Left lung (tissue), 10 donors: Measurements from ENCODE around the gene RAB3C. TPM values are rescaled to one million over a fixed set of nuclear protein-coding genes. Genes with fewer than 3 reads are reported as not detected.
A peak's percentile ranks its signal among the peaks of the same experiment; 100 is the strongest.
"Not testable (repeated sequence)": the region's sequence is repeated elsewhere in the genome, so short reads cannot be mapped to it uniquely, and the experiment has no call there.

Experiments used
- ATAC-seq: fragments of 200-7000 bp; cut with Tn5 transposase; one replicate; pipeline ENCODE4 v1.9.1; 2020; ENCODE audit warnings: moderate library complexity
- DNase-seq, 4 donors: peaks; one replicate each; pipeline ENCODE4 v3.0.0-alpha.2; 2013 to 2020
- H3K27ac ChIP-seq, 2 donors: fragments of 200-600 bp; sonication (generic) in 1 of 2; one replicate each; pipeline versions ENCODE4 v1.5.0 to v1.8.0; 2020 to 2021
- H3K27me3 ChIP-seq, 2 donors: fragments of 200-600 bp; sonication (generic) in 1 of 2; one replicate each; pipeline versions ENCODE4 v1.5.0 to v1.8.0; 2020 to 2021
- H3K36me3 ChIP-seq, 2 donors: fragments of 200-600 bp; sonication (generic) in 1 of 2; one replicate each; pipeline versions ENCODE4 v1.5.0 to v1.8.0; 2020 to 2021
- H3K4me1 ChIP-seq, 2 donors: fragments of 200-600 bp; one replicate each; pipeline ENCODE4 v1.8.0; 2021
- H3K4me3 ChIP-seq, 2 donors: fragments of 200-600 bp; sonication (generic) in 1 of 2; one replicate each; pipeline versions ENCODE4 v1.5.0 to v1.8.0; 2020 to 2021; ENCODE audit warnings: mild to moderate bottlenecking in 1 of 2
- H3K9me3 ChIP-seq, 2 donors: fragments of 200-600 bp; sonication (generic) in 1 of 2; one replicate each; pipeline versions ENCODE4 v1.5.0 to v1.8.0; 2020 to 2021
- intact Hi-C, 2 donors: fragments of 100-400 bp; cut with DNase I; formaldehyde crosslinking; loops; one replicate each; pipeline versions ENCODE4 v1.11.2 to v1.14.2; 2022
- polyA plus RNA-seq, 6 donors: library from polyadenylated mRNA; unstranded; fragments of 120-200 nt; gene quantifications; one replicate each; pipeline ENCODE4 v1.2.1, GENCODE V29; 2013; ENCODE audit not compliant: insufficient read length in 6 of 6
- total RNA-seq, 2 donors: library from RNA; stranded (reverse); fragmentation: NEBNext Ultra II Directional; extraction: Animal tissue kit (Norgen Biotek cat#: 25700); gene quantifications; one replicate each; pipeline ENCODE4 v1.2.1, GENCODE V29; 2021
- TF ChIP-seq, protein P1 (sequence below), 2 donors: fragments of 200-600 bp; sonication (generic) in 1 of 2; IDR thresholded peaks; one replicate each; pipeline versions ENCODE4 v1.5.0 to v1.8.0; 2021; ENCODE audit warnings: antibody characterized with exemption in 2 of 2
- donor health status: DM: no; HTN: yes; CAD: no.
- donor health status: DM: no; HTN: no; CAD: no.

The RAB3C gene
- total and polyA plus RNA-seq, 8 donors = 1.1 to 3.5 (median 1.6) TPM

DNA sequence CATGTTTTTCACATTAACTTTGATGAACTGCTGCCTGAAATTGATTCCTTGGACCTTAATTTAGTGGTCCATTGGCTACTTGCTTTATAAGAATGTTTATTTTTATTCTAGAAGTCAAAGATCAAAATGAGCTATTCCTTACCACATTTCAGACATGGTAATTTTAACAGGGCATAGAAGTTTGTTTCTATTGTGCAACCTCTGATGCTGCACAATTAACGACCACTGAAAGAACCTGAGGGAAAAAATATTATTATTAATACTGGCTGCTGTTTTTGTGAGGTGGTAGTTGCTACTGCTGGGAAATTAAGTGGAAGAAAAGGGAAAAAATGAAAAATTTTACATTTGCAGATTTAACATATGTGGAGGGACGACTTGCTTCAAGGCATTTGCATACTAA is 37.9 kb upstream of the RAB3C start:
- TF ChIP-seq, protein P1, sequence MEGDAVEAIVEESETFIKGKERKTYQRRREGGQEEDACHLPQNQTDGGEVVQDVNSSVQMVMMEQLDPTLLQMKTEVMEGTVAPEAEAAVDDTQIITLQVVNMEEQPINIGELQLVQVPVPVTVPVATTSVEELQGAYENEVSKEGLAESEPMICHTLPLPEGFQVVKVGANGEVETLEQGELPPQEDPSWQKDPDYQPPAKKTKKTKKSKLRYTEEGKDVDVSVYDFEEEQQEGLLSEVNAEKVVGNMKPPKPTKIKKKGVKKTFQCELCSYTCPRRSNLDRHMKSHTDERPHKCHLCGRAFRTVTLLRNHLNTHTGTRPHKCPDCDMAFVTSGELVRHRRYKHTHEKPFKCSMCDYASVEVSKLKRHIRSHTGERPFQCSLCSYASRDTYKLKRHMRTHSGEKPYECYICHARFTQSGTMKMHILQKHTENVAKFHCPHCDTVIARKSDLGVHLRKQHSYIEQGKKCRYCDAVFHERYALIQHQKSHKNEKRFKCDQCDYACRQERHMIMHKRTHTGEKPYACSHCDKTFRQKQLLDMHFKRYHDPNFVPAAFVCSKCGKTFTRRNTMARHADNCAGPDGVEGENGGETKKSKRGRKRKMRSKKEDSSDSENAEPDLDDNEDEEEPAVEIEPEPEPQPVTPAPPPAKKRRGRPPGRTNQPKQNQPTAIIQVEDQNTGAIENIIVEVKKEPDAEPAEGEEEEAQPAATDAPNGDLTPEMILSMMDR (IDR thresholded peaks at IDR 0.05) = no peak
- peaks cover 0 to 4% of the 10 kb centered on the region in 2 donors for H3K9me3 ChIP-seq
- no peaks in the 10 kb centered on the region for H3K27me3 ChIP-seq
- H3K27ac ChIP-seq = peak overlapping the region in 1 of 2 donors; percentile 77
- DNase-seq (no peak), ATAC-seq (no peak)
- intact Hi-C loops = no loop called here
- H3K4me1 ChIP-seq = peaks cover 0 to 33% of the 10 kb centered on the region in 2 donors
- H3K4me3 ChIP-seq = no peak overlapping the region
- no peaks in the 10 kb centered on the region for H3K36me3 ChIP-seq

DNA sequence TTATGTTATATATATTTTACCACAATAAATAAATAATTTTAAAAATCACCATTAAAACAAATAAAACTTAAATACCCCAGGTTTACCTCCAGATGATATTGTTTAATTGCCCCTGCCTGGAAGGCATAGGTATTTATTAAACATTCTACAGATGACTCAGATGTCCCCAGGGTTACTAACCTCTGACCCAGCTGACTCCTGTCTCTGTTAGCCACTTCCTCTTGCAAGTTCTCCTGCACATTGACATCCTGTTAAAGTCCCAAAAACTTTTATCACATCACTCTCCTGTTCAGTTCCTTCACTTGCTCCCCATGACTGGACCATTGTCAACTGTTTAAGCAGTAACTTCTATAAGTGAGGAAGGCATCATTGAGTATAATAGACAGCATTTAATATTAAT is 37.0 kb upstream of the RAB3C start:
- H3K27ac ChIP-seq = peak overlapping the region in 1 of 2 donors; percentile 77
- H3K27me3 ChIP-seq = no peaks in the 10 kb centered on the region
- H3K36me3 ChIP-seq = no peaks in the 10 kb centered on the region
- ATAC-seq (peak; percentile 32), DNase-seq (no peak)
- intact Hi-C loops = no loop called here
- H3K9me3 ChIP-seq = no peaks in the 10 kb centered on the region
- H3K4me3 ChIP-seq = no peak overlapping the region
- TF ChIP-seq, protein P1 (IDR thresholded peaks at IDR 0.05) = no peak
- H3K4me1 ChIP-seq = peaks cover 0 to 33% of the 10 kb centered on the region in 2 donors

DNA sequence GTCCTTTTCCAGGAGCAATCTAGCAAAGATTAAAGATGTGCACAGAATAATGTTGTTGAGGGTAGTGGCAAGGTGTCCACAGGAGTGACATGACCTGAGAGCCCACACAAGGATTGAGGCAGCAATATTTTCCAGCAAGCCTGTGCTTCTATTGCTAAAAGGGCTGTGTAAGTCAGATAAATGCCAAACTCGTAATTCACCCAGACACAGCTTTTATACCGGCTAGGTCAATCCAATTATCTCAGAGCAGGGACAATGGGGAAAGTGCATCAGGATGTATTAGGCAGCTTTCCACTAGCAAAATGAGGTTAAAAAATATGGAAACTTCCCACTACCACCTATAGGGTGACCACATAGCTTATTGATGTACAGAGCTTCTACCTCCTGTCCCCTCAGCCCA is 34.8 kb upstream of the RAB3C start:
- H3K27me3 ChIP-seq = no peaks in the 10 kb centered on the region
- TF ChIP-seq, protein P1 (IDR thresholded peaks at IDR 0.05) = no peak
- no peak for ATAC-seq
- intact Hi-C loops = no loop called here
- H3K4me3 ChIP-seq = no peak overlapping the region
- DNase-seq = no peak
- H3K27ac ChIP-seq = no peak overlapping the region
- no peaks in the 10 kb centered on the region for H3K9me3 ChIP-seq
- no peaks in the 10 kb centered on the region for H3K36me3 ChIP-seq
- H3K4me1 ChIP-seq = peaks cover 0 to 31% of the 10 kb centered on the region in 2 donors

DNA sequence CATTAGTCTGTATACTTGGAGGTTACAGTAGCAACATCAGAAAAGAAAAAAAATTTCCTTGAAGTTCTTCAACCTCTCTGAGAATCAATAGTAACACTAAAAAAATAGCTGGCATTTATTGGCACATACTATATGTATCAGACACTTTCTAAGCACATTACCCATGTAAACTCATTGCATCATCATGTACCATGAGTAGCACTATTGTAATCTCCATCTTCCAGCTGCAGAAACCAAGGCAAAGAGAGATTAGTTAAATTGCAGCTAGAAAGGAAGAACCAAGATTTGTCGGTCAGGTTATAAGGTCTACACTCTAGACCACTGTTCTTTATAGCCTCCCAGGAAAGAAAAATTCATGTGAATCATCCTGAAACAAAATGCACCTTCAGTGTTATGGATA is 31.4 kb upstream of the RAB3C start:
- ATAC-seq (no peak), DNase-seq (no peak)
- peaks cover 0 to 2% of the 10 kb centered on the region in 2 donors for H3K4me1 ChIP-seq
- H3K4me3 ChIP-seq = no peak overlapping the region
- H3K36me3 ChIP-seq = no peaks in the 10 kb centered on the region
- no peaks in the 10 kb centered on the region for H3K9me3 ChIP-seq
- intact Hi-C loops = no loop called here
- no peak overlapping the region for H3K27ac ChIP-seq
- H3K27me3 ChIP-seq = no peaks in the 10 kb centered on the region
- TF ChIP-seq, protein P1 (IDR thresholded peaks at IDR 0.05) = no peak

DNA sequence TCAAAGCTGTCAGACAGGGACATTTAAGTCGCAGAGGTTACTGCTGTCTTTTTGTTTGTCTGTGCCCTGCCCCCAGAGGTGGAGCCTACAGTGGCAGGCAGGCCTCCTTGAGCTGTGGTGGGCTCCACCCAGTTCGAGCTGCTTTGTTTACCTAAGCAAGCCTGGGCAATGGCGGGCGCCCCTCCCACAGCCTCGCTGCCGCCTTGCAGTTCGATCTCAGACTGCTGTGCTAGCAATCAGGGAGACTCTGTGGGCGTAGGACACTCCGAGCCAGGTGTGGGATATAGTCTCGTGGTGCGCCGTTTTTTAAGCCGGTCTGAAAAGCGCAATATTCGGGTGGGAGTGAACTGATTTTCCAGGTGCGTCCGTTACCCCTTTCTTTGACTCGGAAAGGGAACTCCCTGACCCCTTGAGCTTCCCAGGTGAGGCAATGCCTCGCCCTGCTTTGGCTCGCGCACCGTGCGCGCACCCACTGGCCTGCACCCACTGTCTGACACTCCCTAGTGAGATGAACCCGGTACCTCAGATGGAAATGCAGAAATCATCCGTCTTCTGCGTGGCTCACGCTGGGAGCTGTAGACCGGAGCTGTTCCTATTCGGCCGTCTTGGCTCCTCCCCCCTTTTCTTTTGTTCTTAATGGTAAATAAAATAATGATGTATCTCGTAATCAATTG is 25.1 kb upstream of the RAB3C start:
- peak in 1 of 4 donors; percentile 41 for DNase-seq
- ATAC-seq, H3K27me3 ChIP-seq, H3K9me3 ChIP-seq, H3K4me1 ChIP-seq, H3K4me3 ChIP-seq, H3K36me3 ChIP-seq, intact Hi-C loops, H3K27ac ChIP-seq: not testable (repeated sequence)

DNA sequence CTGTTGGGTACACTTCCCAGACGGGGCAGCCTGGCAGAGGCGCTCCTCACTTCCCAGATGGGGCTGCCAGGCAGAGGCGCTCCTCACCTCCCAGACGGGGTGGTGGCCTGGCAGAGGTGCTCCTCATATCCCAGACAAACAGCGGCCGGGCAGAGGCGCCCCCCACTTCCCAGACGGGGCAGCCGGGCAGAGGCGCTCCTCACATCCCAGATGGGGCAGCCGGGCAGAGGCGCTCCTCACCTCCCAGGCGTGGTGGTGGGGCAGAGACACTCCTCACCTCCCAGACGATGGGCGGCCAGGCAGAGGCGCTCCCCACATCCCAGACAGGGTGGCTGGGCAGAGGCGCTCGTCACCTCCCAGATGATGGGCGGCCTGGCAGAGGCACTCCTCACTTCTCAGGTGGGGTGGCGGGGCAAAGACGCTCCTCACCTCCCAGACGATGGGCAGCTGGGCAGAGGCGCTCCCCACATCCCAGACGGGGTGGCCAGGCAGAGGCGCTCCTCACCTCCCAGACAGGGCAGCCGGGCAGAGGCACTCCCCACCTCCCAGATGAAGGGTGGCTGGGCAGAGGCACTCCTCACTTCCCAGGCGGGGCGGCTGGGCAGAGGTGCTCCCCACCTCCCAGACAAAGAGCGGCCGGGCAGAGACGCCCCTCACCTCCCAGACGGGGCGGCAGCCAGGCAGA is 19.7 kb upstream of the RAB3C start:
- H3K27me3 ChIP-seq, H3K4me1 ChIP-seq, intact Hi-C loops, H3K4me3 ChIP-seq, H3K27ac ChIP-seq, ATAC-seq, H3K9me3 ChIP-seq, H3K36me3 ChIP-seq: not testable (repeated sequence)
- DNase-seq = peak in 1 of 4 donors; percentile 52

DNA sequence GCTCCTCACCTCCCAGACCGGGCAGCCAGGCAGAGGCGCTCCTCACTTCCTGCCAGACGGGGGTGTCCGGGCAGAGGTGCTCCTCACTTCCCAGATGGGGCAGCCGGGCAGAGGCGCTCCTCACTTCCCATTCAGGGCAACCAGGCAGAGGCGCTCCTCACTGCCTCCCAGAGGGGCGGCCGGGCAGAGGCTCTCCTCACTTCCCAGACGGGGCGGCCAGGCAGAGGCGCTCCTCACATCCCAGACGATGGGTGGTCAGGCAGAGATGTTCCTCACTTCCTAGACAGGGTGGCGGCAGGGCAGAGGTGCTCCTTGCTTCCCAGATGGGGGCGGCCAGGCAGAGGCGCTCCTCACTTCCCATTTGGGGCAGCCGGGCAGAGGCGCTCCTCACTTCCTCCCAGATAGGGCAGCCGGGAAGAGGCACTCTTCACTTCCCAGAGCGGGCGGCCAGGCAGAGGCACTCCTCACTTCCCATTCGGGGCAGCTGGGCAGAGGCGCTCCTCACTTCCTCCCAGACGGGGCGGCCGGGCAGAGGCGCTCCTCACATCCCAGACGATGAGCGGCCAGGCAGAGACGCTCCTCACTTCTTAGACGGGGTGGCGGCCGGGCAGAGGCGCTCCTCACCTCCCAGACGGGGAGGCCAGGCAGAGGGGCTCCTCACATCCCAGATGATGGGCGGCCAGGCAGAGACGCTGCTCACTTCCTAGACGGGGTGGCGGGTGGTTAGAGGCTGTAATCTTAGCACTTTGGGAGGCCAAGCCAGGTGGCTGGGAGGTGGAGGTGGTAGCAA is 18.6 kb upstream of the RAB3C start:
- H3K4me3 ChIP-seq, H3K36me3 ChIP-seq, H3K9me3 ChIP-seq, ATAC-seq, intact Hi-C loops, H3K27me3 ChIP-seq, H3K4me1 ChIP-seq, H3K27ac ChIP-seq: not testable (repeated sequence)
- DNase-seq = peak in 1 of 4 donors; percentile 49
